IPS-18c (cell line): ENCODE data around the gene MYLK.
"Not testable (repeated sequence)": the region's sequence is repeated elsewhere in the genome, so short reads cannot be mapped to it uniquely, and the experiment has no call there.

ENCODE experiments used
- H3K4me3 ChIP-seq: 2 replicates; pipeline ENCODE4 v1.7.0; 2013; ENCODE audit warnings: low read depth, mild to moderate bottlenecking, low read length, moderate library complexity; ENCODE audit not compliant: insufficient read depth
- H3K9me3 ChIP-seq: one replicate; pipeline ENCODE4 v1.6.1; 2013; ENCODE audit warnings: mild to moderate bottlenecking, low read length, moderate library complexity; ENCODE audit not compliant: control insufficient read depth, insufficient read depth

MYLK gene

DNA sequence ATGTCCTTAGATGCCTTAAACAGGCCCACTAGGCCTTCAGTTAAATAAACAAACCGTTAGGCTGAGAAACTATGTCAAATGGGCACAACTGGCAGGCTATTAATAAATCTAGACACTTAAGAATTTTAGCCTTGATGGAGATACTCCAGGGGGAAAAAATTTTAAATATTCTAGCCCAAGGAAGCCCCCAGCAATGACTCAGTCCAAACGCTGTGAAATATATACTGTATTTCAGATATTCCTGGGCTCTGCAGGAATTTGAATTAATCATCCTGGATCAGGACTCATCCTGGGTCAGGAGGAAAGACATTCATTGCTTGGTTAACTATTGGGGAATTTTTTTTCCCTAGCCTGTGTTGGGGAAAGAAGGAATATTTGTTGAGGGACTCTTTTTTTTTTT, 166.7 kb downstream of the MYLK start:
- not testable (repeated sequence) for H3K4me3 ChIP-seq

GRCh38 chr3:123716411-123716810, 167.7 kb downstream of the MYLK start:
- Histone ChIP-seq H3K4me3 (no peak overlapping the region), H3K9me3 (no peaks in the 10 kb centered on the region)

More for the DNA sequence above, 166.7 kb downstream of the MYLK start:
- not testable (repeated sequence) for H3K9me3 ChIP-seq

DNA sequence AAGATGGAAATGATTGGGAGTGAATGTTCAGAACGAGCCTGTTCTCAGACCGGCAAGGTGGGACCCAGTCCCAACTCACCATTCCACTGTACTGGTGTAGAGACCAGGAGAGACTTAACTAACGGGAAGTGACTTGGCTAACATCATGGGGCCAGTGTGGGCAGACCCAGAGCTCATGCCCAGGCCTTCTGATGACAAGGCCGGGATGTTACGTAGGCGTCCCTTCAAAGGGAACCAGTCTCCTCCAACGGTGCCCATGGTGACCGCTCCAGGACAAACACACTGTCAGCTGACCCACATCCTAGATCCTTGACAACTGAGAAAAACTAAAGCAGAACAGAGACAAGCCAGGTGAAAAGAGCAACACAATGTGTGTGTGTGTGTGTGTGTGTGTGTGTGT, 170.9 kb downstream of the MYLK start:
- Histone ChIP-seq H3K4me3 (no peak overlapping the region), H3K9me3 (no peaks in the 10 kb centered on the region)

DNA sequence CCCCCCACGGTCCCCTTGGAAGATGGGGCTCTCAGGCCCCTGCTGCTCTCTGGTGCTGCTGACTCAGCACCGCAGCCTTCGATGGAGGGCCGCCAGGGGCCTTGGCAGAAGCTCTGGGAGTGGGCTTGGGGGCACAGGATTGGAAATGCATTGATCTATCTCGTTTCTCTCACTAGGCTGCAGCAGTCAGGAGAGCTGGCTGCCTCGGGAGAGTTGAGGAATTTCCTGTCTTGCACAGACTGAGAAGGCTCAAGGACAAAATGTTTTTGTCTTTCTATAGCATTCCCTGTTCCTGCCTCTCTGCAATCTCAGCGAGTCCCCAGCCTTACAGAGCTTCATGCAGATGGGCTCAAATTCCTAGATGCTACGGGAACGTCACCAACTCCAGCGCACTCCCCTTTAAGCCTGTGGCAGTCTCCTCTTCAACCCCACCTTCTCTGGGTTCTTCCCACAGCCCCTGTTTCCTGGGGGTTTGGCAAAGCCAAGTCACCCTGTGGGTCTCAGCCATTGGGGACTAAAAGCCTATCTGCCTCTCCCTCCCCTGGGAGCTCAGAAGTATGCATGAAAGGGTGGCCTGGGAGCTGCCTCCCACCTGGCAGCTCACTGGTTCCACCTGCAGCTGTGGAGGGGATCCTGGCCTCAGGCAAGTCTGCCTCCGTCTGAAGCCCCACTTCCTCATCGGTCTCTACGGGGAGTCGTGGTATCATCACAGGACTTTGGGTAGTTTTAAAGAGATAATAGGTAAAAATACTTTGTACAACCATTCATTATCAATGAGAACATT, 171.9 kb downstream of the MYLK start:
- Histone ChIP-seq H3K9me3 (no peaks in the 10 kb centered on the region), H3K4me3 (no peak overlapping the region)

GRCh38 chr3:123711356-123711755, 172.8 kb downstream of the MYLK start:
- Histone ChIP-seq H3K4me3 (no peak overlapping the region), H3K9me3 (no peaks in the 10 kb centered on the region)

- H3K4me3 ChIP-seq: no peak overlapping the region
- no peaks in the 10 kb centered on the region for H3K9me3 ChIP-seq
Measured at GRCh38 chr3:123708531-123708930, 175.6 kb downstream of the MYLK start.

DNA sequence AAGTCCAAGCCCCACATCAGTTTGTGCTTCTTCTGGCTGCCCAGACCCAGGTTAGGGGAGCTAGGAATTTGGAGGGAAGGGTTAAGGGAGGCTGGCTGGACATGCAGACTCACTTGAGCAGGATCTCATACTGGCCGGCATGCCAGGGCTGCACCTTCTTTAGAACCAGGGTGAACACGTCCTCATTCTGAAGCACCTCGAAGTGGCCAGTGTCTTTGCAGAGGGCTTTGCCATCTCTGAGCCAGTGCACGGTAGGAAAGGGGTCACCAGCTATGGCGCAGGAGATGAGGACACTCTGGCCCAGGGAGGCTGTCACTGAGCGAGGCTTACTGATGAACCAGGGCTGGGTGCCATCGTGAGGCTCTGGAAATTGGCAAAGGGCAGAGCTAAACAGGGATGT, 176.5 kb downstream of the MYLK start:
- H3K9me3 ChIP-seq, H3K4me3 ChIP-seq: not testable (repeated sequence)

GRCh38 chr3:123706871-123707270, 177.3 kb downstream of the MYLK start:
- Histone ChIP-seq H3K4me3 (no peak overlapping the region), H3K9me3 (no peaks in the 10 kb centered on the region)

DNA sequence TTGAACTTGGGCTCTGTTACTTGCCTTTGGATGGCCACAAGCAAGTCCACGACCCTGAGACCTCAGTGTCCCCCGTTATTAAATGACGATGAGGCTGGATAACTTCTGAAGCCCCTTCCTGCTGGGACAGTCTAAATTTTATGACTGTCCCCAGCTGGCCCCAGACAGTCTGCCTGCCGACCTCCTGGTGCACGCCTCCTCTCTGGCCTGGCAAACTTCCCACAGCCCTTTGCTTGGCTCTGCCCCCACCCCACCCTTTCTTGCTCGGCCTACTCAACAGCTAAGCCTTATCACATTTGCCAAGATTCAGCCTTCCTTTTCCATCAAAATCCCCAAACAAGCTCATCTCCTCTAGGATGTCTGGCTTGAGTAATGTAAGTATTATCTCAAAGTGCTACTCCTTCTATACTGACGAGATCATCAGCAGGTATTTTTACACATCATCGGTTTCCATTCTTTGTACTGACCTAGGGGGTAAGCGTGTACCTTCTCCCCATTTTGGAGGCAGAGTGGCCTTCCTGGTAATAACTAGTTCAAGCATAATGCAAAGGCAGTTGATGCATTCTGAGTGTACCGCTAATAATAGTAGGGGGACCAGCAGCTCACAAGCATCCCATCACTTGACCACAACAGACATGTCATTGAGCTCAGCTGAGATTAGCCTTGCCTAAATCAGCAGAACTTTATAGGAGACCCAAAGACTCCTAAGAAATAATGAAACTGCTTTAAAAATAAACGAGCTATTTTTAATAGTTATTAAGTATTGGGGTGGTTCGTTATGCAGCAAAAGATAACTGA, 178.4 kb downstream of the MYLK start:
- Histone ChIP-seq H3K9me3 (no peaks in the 10 kb centered on the region), H3K4me3 (no peak overlapping the region)

- H3K4me3 ChIP-seq, H3K9me3 ChIP-seq: not testable (repeated sequence)
Measured at GRCh38 chr3:123703663-123704062, 180.5 kb downstream of the MYLK start.

- Histone ChIP-seq H3K4me3 (no peak overlapping the region), H3K9me3 (no peaks in the 10 kb centered on the region)
Measured at GRCh38 chr3:123702720-123703119, 181.4 kb downstream of the MYLK start.

GRCh38 chr3:123702057-123702456, 182.1 kb downstream of the MYLK start:
- not testable (repeated sequence) for H3K9me3 ChIP-seq, H3K4me3 ChIP-seq

DNA sequence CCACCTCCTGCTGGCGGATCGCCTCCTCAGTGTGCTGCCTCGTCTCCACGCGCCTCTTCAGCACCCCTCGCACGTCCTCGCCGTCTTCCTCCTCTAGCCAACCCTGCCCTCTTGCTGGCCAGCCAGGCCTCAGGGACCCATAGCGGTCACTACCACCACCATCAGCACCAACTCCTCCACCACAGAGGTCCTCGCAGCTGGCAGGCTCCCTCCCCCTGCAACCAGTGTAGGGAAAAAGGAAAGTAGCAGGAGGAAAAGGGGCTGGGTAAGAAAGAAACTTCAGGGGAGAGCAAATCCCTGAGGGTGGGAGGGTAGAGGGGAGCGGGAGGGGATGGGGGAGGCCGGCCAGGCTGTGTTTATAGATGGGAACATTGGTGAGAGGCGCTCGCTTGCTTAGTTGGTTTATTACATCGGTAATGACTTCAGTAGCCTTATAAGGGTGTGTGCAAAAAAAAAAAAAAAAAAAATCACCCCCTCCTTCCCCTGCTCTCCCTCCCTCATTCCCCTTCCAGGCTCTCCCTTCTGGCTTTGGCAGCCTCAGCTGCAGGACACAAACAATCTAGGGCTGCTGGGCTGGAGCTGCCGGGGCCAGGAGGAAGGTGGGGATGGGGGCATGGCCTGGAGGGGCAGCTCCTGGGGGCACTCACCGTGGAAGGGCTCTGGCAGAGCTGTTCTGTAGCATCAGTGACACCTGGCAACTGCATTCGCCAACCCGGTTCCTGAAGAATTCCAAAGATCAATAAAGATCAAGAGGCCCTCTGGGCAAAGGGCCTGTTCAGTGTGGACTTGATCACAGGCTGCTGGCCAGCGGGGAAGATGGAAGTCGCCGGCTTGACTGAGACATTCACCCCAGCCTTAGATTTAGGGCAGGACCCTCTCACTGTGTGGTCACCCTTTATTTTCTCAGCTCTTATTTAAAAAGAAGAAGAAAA, 183.1 kb downstream of the MYLK start:
- no peaks in the 10 kb centered on the region for H3K9me3 ChIP-seq
- H3K4me3 ChIP-seq: no peak overlapping the region

- H3K9me3 ChIP-seq: no peaks in the 10 kb centered on the region
- no peak overlapping the region for H3K4me3 ChIP-seq
Measured at GRCh38 chr3:123698813-123699212, 185.3 kb downstream of the MYLK start.

GRCh38 chr3:123696808-123697207, 187.3 kb downstream of the MYLK start:
- H3K9me3 ChIP-seq: no peaks in the 10 kb centered on the region
- no peak overlapping the region for H3K4me3 ChIP-seq

- Histone ChIP-seq H3K4me3 (no peak overlapping the region), H3K9me3 (no peaks in the 10 kb centered on the region)
Measured at GRCh38 chr3:123695731-123696640, 188.1 kb downstream of the MYLK start.

DNA sequence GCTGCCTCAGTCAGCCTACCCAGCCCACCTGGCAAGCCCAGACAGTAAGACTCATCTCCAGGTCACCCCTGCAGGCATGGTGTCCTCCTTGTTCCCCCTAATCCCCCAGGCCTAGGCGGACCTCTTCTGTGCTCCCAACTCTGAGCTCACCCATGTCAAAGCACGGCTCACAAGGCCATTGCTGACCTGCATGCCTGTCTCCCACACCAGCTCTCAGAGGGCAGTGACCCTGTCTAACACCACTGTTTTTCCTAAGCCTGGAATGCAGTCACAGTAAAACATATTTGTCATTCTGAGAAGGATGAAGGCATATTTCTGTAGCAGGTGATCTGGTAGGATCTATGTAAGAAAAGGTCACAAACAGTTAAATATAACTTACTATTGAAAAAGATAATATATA, 189.0 kb downstream of the MYLK start:
- Histone ChIP-seq H3K4me3 (no peak overlapping the region), H3K9me3 (no peaks in the 10 kb centered on the region)
